NCI-H2107 treated with DMSO at 0.1 percent for 48 hours (cell line): Measurements from ENCODE around the gene MEF2C.

Experiments
- DNase-seq: peaks from one replicate; lab custom pipeline; 2025; ENCODE audit not compliant: unreplicated experiment; lab: John Stamatoyannopoulos, UW

The MEF2C gene

DNA sequence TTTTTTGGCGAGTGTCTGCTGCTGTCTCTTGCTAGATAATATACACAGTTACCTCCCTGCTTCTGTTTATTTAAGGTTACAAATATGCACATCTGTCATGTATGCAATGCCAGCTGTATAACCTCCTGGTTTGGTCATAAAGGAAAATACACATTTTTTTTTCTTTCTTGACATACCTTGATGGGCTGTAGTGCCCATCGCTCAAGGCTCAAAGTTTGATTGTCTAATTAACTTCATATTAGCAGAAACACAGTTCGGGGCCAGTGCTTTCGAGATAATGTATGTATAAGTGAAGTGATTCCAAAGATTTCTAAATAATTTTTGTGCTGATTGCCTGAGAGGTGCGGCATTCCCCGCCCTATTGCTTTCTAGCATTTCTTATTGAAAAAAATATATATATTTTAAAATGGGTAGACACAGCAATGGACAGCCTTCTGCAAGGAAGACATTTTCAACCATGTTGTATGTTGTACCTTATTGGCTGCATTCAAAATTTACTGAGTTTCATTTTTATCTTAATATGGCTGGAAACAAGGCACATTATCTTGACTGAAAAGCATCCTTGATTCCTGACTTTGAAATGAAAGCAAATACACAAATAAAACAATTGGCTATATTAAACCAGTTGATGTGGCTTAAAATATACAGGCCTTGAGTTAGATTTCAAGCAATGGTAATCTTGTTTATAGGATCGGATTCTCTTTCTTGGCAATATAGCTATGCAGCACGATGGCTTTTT, 206.2 kb downstream of the MEF2C start:
- DNase-seq: no peak

DNA sequence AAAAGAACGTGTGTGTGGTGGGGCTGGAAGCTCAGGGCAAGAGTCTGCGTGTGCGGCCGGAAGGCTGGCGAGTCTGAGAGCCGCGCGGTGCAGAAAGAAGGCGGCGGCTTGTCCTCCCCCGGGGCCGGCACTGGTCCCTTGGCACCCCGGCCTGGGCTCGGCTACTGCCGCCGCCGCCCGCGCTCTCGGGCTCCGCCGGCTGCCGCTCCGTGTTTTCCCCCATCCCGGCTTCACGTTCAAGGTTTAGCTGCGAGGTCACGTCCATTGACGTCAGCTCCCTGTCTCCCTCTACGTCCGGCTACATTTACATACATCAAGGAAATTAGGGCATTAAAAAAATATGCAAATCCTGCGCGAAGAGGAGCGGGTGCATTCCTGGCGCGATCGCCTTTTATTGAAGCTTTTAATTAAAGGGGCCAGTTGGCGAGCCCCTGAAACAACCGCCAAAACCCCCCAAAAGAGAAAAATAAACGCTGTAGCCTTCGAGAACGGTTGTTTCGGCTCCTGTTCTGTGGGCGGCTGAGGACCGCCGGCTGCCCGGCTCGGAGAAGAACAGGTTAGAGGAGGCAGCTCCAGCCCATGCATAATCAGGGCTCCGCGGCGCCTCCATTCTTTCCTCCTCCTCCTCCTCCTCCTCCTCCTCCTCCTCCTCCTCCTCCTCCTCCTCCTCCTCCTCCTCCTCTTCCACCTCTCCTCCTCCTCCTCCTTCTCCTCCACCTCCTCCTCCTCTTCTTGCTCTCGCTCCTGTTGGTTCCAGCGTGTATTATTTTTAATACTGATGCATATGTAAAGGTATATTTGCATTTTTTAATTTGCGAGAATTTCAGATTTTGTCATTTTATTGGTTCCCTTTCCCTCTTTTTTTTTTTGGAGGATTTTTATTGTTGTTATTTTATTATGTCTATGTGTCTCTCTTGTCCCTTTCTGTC, 207.0 kb downstream of the MEF2C start:
- DNase-seq: no peak

DNA sequence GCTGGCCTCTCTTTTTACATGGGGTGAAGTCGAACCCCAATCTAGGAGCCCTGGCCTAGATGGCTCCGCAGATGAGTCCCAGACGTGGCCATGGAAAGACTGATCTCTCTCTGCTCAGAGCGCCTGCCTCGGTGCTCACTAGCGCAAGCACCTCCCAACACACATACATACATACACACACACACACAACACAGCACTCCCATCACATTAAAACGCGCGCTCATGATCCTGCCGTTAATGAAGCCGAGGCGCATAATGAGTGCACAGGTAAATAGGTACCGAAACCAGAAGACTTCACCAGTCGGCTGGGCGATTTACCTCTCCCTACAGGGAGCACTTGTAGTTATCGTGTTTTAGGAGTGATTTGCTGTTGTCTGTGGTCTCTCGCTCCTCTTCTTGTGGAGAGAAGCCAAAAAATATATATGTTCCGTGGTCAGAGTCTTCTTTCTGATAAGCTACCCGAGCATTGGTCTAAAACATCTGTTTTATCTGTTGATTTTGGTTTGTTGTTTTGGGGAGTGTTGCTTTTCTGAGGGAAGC, 207.7 kb downstream of the MEF2C start:
- DNase-seq: no peak

DNA sequence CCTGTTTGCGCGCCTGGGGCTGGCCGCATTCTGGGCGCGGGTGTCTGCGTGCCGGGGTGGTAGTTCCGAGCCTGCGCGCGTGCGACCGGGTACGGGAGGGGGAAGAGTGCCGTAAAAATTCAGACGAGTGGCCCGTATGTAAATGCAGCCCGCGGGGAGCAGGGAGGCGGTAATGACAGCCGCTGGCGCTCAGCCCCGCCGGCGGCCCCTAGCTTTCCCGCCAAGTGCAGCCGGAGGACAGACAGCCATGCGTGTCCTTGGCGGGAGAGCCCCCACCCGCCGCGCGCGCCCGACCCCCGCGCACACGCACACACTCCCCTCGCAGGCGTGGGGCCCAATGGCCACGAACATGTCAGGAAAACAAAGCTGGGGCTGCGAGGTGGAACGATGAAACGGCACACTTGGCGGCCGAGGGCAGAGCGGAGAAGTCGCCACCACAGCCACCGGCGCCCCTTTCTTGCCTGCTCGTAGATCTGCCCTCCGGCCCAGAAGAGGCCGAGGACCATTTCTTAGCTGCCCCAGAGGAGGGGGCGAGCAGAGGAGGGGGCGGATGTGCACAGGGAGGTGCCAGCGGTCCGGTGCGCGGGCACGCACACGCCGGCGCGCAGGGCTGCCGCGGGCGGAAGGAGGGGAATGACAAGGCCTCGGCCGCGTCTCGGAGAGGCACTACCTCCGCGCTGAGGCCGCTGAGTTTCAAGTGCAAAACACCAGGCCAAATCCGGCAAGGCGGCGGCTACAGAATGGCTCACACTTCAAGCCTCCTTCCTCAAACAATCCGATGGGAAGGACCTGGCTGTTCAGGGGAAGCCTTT, 208.4 kb downstream of the MEF2C start:
- no peak for DNase-seq

DNA sequence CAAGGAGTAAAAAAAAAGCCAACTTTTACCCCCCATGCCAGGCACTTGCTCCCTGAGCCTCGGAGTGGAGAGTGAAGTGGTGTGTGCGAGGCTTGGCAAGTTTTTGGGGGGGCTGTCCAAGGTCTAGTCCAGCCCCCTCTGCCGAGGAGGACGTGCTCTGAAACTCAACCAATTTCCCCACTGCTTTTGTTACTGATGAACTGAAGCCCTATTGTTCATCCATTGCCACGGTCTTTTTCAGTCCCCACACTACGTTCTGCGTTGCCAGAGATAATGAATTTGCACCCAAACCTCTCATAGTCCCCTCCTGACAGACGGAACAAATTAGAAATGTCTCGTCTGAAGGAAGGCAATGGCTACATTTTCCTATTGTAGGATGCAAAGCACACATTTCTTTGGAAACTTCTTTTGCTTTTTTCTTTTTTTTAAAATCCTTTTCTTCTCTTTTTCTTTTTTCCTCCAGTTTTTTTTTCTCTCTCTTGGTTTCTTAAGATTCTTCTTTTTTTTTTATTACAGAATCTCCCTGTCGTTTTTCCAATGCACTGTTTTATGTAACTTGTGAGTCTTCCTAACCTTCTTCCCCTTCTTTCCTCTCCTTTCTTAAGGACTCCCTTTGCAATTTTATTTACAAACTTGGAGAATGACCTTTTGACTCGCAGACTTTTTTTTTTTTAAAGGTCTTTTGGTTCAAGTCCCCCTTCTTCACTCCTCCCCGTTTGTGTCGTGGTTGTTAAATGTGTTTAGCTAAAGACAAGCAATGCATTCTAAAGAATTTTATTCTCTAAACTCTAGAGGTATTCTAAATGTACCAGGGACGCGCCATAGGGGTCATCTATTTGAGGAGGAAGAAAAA, 209.5 kb downstream of the MEF2C start:
- no peak for DNase-seq

GRCh38 chr5:88672644-88673252, 210.2 kb downstream of the MEF2C start:
- DNase-seq: no peak

DNA sequence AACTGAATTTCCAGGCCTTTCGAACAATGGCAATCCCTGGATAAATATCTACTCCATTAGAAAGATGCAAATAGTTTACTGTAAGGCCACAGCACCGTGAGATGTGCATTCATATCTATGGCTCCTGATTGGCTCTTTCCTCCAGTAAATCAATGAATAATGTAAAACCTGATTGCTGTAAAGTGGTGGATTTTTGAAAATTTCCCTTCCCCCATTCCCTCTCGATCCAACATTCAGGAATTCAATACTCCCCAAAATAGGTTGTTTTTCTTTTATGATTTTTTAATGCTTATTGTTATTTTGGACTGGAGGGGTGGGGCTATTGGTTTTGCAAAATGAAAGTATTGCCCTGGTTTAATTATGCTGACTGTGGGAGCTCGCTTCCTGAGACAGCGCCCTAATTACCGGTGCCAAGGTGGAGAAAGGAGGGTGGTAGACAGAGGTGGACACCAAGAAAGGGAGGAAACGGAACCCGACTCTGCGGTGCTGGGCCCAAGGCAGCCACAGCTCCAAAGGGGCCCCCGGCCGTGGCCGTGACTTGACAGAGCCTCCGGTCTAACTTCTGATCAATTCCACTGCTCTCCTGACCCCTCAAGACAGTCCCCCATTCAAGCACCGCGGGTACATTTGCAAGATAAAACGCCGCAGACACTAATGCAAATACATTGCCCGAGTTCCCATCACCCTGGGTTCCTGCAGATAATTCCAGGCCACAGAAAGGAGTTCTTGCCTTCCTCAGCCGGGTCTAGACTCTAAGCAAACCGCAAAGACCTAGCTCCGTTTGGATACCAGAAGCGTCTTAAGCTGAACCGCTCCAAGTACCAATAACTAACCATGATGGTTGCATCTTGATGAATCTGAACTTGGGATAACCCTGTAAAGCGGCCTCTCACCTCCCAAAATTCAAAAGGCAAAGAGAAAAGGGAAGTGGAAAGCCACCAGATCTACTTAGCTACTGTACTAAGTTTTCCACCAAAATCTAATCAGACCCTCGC, 211.2 kb downstream of the MEF2C start:
- DNase-seq: no peak

DNA sequence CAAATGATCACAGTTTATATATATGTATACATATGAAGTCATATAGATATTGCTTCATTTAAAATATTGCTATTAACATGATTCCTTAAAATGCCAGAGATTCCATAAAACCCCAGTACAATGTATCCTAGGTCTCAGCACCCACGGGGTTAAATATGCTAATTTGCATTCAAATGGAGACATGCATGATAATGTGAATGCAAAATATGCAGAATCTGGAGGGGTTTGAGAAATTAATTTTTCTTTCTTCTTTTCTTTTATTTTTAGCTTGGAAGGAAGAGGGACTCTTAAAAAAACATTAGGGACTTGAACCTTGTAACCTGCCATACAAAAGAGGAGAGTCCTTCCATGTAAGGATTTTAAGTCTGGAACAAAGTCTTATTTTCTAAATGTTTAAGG, 211.9 kb downstream of the MEF2C start:
- no peak for DNase-seq

- DNase-seq: no peak
Observed at GRCh38 chr5:88670461-88670860, 212.5 kb downstream of the MEF2C start.

DNA sequence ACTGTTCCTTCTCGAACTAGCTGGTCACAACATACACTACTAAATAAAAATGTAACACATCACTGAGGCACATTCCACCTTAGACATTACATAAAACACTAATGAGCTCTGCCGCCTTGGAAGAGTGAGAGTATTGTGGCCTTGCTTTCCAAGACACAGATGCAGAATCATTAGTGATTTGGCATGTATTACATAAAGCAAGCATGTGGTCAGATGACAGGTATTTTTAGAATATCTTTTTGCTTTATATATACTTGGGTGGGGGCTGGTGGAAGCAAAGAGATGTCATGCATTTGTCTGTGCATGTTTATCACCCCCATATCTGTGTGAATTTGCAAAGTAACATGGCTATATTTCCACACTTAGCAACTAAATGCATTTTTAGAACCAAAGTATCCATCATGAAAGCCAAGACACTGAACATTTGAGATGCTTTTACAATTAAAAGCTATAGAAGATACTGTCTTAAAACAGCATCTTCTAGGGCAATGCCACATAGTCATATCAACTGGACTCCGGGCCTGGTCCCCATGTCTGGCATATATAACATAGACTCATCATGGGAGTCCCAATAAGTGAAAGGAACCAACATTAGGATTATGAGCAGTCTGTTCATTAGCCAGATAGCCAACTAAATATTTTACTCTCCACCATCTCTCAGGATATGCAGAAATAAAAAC, 213.5 kb downstream of the MEF2C start:
- no peak for DNase-seq

GRCh38 chr5:88667496-88668201, 215.3 kb downstream of the MEF2C start:
- DNase-seq: no peak
